HUES48 (cell line): ENCODE results near the gene ELOVL5.

Experiments used
- H3K27ac ChIP-seq: one replicate; pipeline ENCODE4 v1.7.0; 2013; ENCODE audit warnings: low read depth, low read length, inconsistent platforms
- H3K27me3 ChIP-seq: 2 replicates; pipeline ENCODE4 v1.6.1; 2013; ENCODE audit warnings: mild to moderate bottlenecking, low read length; ENCODE audit not compliant: control insufficient read depth, insufficient read depth
- H3K36me3 ChIP-seq: 2 replicates; pipeline ENCODE4 v1.6.1; 2013; ENCODE audit warnings: low read length; ENCODE audit not compliant: control insufficient read depth, insufficient read depth
- H3K4me1 ChIP-seq: 2 replicates; pipeline ENCODE4 v1.6.1; 2013; ENCODE audit warnings: mild to moderate bottlenecking, low read length; ENCODE audit not compliant: control insufficient read depth, insufficient read depth
- H3K4me3 ChIP-seq: 2 replicates; pipeline ENCODE4 v1.5.1; 2013; ENCODE audit warnings: mild to moderate bottlenecking, low read depth, low read length
- H3K9ac ChIP-seq: 2 replicates; pipeline ENCODE4 v1.6.1; 2013; ENCODE audit warnings: mild to moderate bottlenecking, low read depth, low read length, moderate library complexity
- H3K9me3 ChIP-seq: 2 replicates; pipeline ENCODE4 v1.6.1; 2013; ENCODE audit warnings: low read length; ENCODE audit not compliant: control insufficient read depth, insufficient read depth

ELOVL5 gene

DNA sequence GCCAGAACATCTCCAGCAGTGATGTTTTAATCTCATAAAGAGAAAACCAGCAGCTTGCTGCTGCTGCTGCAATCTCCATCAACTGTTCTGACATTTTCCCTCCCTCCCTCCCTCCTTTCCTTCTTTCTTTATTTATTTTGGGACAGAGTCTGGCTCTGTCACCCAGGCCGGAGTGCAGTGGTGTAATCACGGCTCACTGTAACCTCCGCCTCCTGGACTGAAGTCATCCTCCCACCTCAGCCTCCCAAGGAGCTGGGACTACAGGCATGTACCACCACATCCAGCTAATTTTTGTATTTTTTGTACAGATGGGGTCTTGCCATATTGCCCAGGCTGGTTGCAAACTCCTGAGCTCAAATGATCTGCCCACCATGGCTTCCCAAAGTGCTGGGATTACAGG lies 5.7 kb downstream of the ELOVL5 start:
- no peaks in the 10 kb centered on the region for H3K9me3 ChIP-seq
- H3K27me3 ChIP-seq, result no peaks in the 10 kb centered on the region
- peaks cover 23% of the 10 kb centered on the region for H3K4me1 ChIP-seq
- no peak overlapping the region for H3K27ac ChIP-seq
- no peak overlapping the region for H3K9ac ChIP-seq
- H3K4me3 ChIP-seq, result no peak overlapping the region
- H3K36me3 ChIP-seq, result peaks cover 8% of the 10 kb centered on the region

GRCh38 chr6:53342217-53342616 lies 6.5 kb downstream of the ELOVL5 start:
- Histone ChIP-seq H3K4me1 (peaks cover 23% of the 10 kb centered on the region), H3K27me3 (no peaks in the 10 kb centered on the region), H3K9me3 (no peaks in the 10 kb centered on the region), H3K36me3 (peaks cover 10% of the 10 kb centered on the region), H3K9ac (no peak overlapping the region), H3K27ac (no peak overlapping the region), H3K4me3 (no peak overlapping the region)

DNA sequence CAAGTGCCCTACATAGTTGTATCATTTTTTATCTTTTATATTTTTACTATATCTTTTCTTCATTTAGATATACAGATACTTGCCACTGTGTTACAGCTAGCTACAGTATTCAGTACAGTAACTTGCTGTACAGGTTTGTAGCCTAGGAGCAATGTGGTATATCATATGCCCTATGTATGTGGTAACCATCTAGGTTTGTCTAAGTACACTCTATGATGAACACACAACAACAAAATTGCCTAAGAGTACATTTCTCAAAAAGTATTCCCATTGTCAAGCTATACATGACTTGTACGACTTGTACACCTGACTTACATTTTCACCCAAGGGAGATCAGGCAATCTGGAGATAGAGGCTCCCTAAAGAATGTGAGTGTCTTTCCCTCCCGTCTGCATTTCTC lies 8.2 kb downstream of the ELOVL5 start:
- Histone ChIP-seq H3K36me3 (peaks cover 15% of the 10 kb centered on the region), H3K27ac (no peak overlapping the region)

GRCh38 chr6:53339424-53339823 lies 9.3 kb downstream of the ELOVL5 start:
- H3K9ac ChIP-seq, result no peak overlapping the region

More for the DNA sequence above, 8.2 kb downstream of the ELOVL5 start:
- no peak overlapping the region for H3K9ac ChIP-seq
- H3K9me3 ChIP-seq, result no peaks in the 10 kb centered on the region
- H3K27me3 ChIP-seq, result no peaks in the 10 kb centered on the region
- no peak overlapping the region for H3K4me3 ChIP-seq
- peaks cover 24% of the 10 kb centered on the region for H3K4me1 ChIP-seq

GRCh38 chr6:53338304-53338703 lies 10.4 kb downstream of the ELOVL5 start:
- H3K4me1 ChIP-seq, result peaks cover 20% of the 10 kb centered on the region
- H3K4me3 ChIP-seq, result no peak overlapping the region
- peaks cover 8% of the 10 kb centered on the region for H3K36me3 ChIP-seq
- no peak overlapping the region for H3K27ac ChIP-seq
- H3K9me3 ChIP-seq, result no peaks in the 10 kb centered on the region
- H3K9ac ChIP-seq, result no peak overlapping the region
- no peaks in the 10 kb centered on the region for H3K27me3 ChIP-seq

More at GRCh38 chr6:53339424-53339823, 9.3 kb downstream of the ELOVL5 start:
- no peaks in the 10 kb centered on the region for H3K9me3 ChIP-seq
- peaks cover 8% of the 10 kb centered on the region for H3K36me3 ChIP-seq
- peaks cover 25% of the 10 kb centered on the region for H3K4me1 ChIP-seq
- H3K27ac ChIP-seq, result no peak overlapping the region
- H3K27me3 ChIP-seq, result no peaks in the 10 kb centered on the region
- H3K4me3 ChIP-seq, result no peak overlapping the region

- H3K27ac ChIP-seq, result no peak overlapping the region
- H3K4me1 ChIP-seq, result peaks cover 20% of the 10 kb centered on the region
- H3K36me3 ChIP-seq, result peaks cover 8% of the 10 kb centered on the region
- H3K4me3 ChIP-seq, result no peak overlapping the region
- no peaks in the 10 kb centered on the region for H3K27me3 ChIP-seq
- no peak overlapping the region for H3K9ac ChIP-seq
- H3K9me3 ChIP-seq, result no peaks in the 10 kb centered on the region
Observed at GRCh38 chr6:53336070-53336469, 12.7 kb downstream of the ELOVL5 start.

- Histone ChIP-seq H3K36me3 (peaks cover 8% of the 10 kb centered on the region), H3K9ac (no peak overlapping the region), H3K4me1 (peaks cover 20% of the 10 kb centered on the region), H3K4me3 (no peak overlapping the region), H3K27ac (no peak overlapping the region), H3K9me3 (no peaks in the 10 kb centered on the region), H3K27me3 (no peaks in the 10 kb centered on the region)
Observed at GRCh38 chr6:53335224-53335994, 13.3 kb downstream of the ELOVL5 start.

DNA sequence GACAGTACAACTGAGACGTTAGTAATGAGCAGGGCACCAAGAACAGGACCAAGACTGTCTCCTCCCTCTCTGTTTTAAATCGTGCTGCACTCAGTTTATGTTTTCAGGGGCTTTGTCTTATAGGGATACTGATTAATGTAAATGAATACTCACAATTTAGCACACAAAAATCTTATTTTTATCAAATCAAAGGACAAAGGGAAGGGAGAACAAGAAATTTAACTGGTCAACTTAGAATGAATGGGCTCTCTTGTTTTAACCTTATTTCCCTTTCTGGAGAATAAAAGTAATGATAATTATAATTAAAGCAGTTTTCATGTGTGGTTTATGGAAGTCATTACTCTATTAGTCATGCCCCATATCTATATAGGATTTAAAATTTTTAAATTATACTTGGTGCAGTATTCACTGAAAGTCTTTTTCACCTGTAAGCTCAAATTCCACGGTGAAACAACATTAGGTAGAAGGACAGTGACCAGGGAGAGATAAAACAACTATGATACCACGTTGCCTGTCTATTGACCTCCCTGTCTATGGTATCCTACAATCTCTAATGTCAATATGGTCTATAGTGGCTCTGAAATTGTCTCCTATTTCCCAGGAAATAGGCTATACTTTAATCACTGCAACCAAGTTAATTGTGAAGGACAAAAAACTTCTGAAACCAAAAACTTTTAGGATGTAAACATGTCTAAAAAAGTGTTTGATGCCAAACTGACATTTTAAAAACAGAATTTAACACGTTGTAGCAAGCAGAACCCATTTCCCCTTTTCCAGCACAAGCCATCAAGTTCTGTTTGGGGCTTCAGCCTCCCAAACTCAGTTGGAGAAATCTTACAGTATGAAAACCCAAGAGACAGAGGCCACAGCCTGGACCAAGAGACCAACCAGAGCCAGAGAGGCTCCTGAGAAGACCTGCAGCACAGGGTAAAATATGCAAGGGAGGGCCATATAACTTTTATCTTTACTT lies 15.0 kb downstream of the ELOVL5 start:
- Histone ChIP-seq H3K4me3 (no peak overlapping the region), H3K27me3 (no peaks in the 10 kb centered on the region), H3K27ac (no peak overlapping the region), H3K36me3 (peaks cover 8% of the 10 kb centered on the region), H3K9ac (no peak overlapping the region), H3K9me3 (no peaks in the 10 kb centered on the region), H3K4me1 (peaks cover 20% of the 10 kb centered on the region)

DNA sequence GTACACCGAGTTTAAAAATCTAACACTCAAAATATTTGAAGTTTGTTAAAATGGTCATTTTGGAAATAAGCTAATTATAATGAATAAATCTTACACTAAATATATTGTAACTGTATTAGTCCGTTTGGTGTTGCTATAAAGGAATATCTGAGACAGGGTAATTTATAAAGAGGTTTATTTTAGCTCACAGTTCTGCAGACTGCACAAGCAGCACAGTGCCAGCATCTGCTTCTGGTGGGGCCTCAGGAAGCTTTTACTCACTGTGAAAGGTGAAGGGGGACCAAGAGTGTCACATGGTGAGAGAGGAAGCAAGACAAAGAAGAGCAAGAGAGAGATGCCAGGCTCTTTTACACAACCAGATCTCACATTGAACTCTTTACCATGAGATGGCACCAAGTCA lies 17.1 kb downstream of the ELOVL5 start:
- no peaks in the 10 kb centered on the region for H3K36me3 ChIP-seq
- H3K9ac ChIP-seq, result no peak overlapping the region
- no peak overlapping the region for H3K27ac ChIP-seq
- H3K27me3 ChIP-seq, result no peaks in the 10 kb centered on the region
- H3K4me3 ChIP-seq, result no peak overlapping the region
- H3K9me3 ChIP-seq, result no peaks in the 10 kb centered on the region
- H3K4me1 ChIP-seq, result peaks cover 30% of the 10 kb centered on the region

- Histone ChIP-seq H3K4me1 (peaks cover 18% of the 10 kb centered on the region), H3K27ac (no peak overlapping the region), H3K4me3 (no peak overlapping the region), H3K9ac (no peak overlapping the region), H3K9me3 (no peaks in the 10 kb centered on the region), H3K36me3 (no peaks in the 10 kb centered on the region), H3K27me3 (no peaks in the 10 kb centered on the region)
Observed at GRCh38 chr6:53330137-53330536, 18.6 kb downstream of the ELOVL5 start.

GRCh38 chr6:53328375-53328774 lies 20.4 kb downstream of the ELOVL5 start:
- H3K27ac ChIP-seq, result no peak overlapping the region
- no peaks in the 10 kb centered on the region for H3K36me3 ChIP-seq
- no peak overlapping the region for H3K4me3 ChIP-seq
- H3K9ac ChIP-seq, result no peak overlapping the region
- no peaks in the 10 kb centered on the region for H3K9me3 ChIP-seq
- H3K4me1 ChIP-seq, result peaks cover 12% of the 10 kb centered on the region
- H3K27me3 ChIP-seq, result no peaks in the 10 kb centered on the region
